K562 (cell line): ENCODE results near the gene TLDC2. TPM values are rescaled to one million over a fixed set of nuclear protein-coding genes. Genes with fewer than 3 reads are reported as not detected.

ENCODE experiments used
- ATAC-seq: fragments of 200-7000 bp; cut with Tn5 transposase; 3 replicates; pipeline ENCODE4 v1.9.1; 2020; ENCODE audit warnings: moderate library complexity
- BruUV-seq: library from RNA; stranded (reverse); fragments of 400-500 nt; replicated peaks from 2 replicates; lab custom pipeline; 2021; lab: Mats Ljungman, UMichigan
- CTCF ChIA-PET: fragments of 300-600 bp; formaldehyde crosslinking; extraction: SDS; loops from one replicate; lab custom pipeline; 2021; ENCODE audit warnings: low intra/inter-chr PET ratio; lab: Yijun Ruan, JAX
- POLR2A ChIA-PET: fragments of 300-600, 350-650 bp; sonication (Branson Sonifier 250); formaldehyde crosslinking; extraction: SDS; loops from one replicate; lab custom pipeline; 2021; ENCODE audit warnings: antibody characterized with exemption, inconsistent platforms; lab: Yijun Ruan, JAX
- DNase-seq, 4 experiments: peaks; one replicate each; pipeline versions ENCODE4 v3.0.0 to v3.0.0-alpha.2; 2011 to 2018; ENCODE audit warnings: low spot score in 3 of 4, mixed read lengths in 3 of 4; ENCODE audit errors: extremely low read depth in 1 of 4
- FAIRE-seq: peaks from 2 replicates; lab custom pipeline; 2011; peaks lifted over from hg19 to GRCh38; lab: Jason Lieb, UNC
- H2AFZ ChIP-seq: 2 replicates; pipeline ENCODE4 v1.6.0; 2011; ENCODE audit warnings: low read depth, low read length, control low read depth, inconsistent platforms
- H3K27ac ChIP-seq: fragments of 200-600 bp; 3 replicates; pipeline ENCODE4 v1.8.0; 2011; ENCODE audit warnings: low read depth, mild to moderate bottlenecking, control low read depth, inconsistent platforms, low read length, moderate library complexity, mixed read lengths; ENCODE audit errors: extremely low read depth
- H3K27me3 ChIP-seq, 2 experiments: fragments of 300-600 bp in 1 of 2; 2 replicates in 1 of 2; 3 replicates in 1 of 2; pipeline versions ENCODE4 v1.6.0 to v1.8.0; 2011; ENCODE audit warnings: inconsistent platforms in 2 of 2, low read length in 2 of 2, mild to moderate bottlenecking in 1 of 2, mixed read lengths in 1 of 2, moderate library complexity in 1 of 2; ENCODE audit not compliant: control insufficient read depth in 2 of 2, insufficient read depth in 2 of 2
- H3K36me3 ChIP-seq: fragments of 300-600 bp; 3 replicates; pipeline ENCODE4 v1.8.0; 2011; ENCODE audit warnings: mild to moderate bottlenecking, low read length, inconsistent platforms; ENCODE audit not compliant: control insufficient read depth, insufficient read depth
- H3K4me1 ChIP-seq, 2 experiments: fragments of 200-600 bp in 1 of 2; replicated peaks in 1 of 2; 2 replicates in 1 of 2; 3 replicates in 1 of 2; pipeline versions ENCODE4 v1.5.1 to v1.8.0; 2011; ENCODE audit warnings: inconsistent platforms in 2 of 2, low read length in 2 of 2, mild to moderate bottlenecking in 1 of 2, mixed read lengths in 1 of 2, moderate library complexity in 1 of 2; ENCODE audit not compliant: control insufficient read depth in 2 of 2, insufficient read depth in 2 of 2
- H3K4me2 ChIP-seq: 2 replicates; pipeline ENCODE4 v1.6.1; 2011; ENCODE audit warnings: low read length, control low read depth, inconsistent platforms, mixed read lengths; ENCODE audit not compliant: insufficient read depth
- H3K4me3 ChIP-seq: fragments of 200-600 bp; sonication (generic), shearing (Covaris generic); 2 replicates; pipeline ENCODE4 v1.5.1; 2016; ENCODE audit warnings: control low read depth, inconsistent platforms
- H3K79me2 ChIP-seq: fragments of 200-600 bp; 3 replicates; pipeline ENCODE4 v1.8.0; 2011; ENCODE audit warnings: low read length, inconsistent platforms; ENCODE audit not compliant: control insufficient read depth, insufficient read depth
- H3K9ac ChIP-seq, 2 experiments: 2 replicates each; pipeline versions ENCODE4 v1.6.0 to v1.6.1; 2011; ENCODE audit warnings: low read depth in 2 of 2, low read length in 2 of 2, control low read depth in 1 of 2, inconsistent platforms in 1 of 2, mild to moderate bottlenecking in 1 of 2, mixed read lengths in 1 of 2; ENCODE audit not compliant: insufficient read depth in 1 of 2
- H3K9me1 ChIP-seq: one replicate; pipeline ENCODE4 v1.6.0; 2011; ENCODE audit warnings: inconsistent platforms, mild to moderate bottlenecking, low read length, moderate library complexity; ENCODE audit not compliant: control insufficient read depth, insufficient read depth
- H3K9me3 ChIP-seq: replicated peaks from 2 replicates; pipeline ENCODE4 v1.5.1; 2011; ENCODE audit warnings: low read depth, low read length, inconsistent platforms; ENCODE audit not compliant: control insufficient read depth, insufficient read depth
- H4K20me1 ChIP-seq: replicated peaks from 2 replicates; pipeline ENCODE4 v1.6.1; 2011; ENCODE audit warnings: low read length, inconsistent platforms, mixed read lengths; ENCODE audit not compliant: control insufficient read depth, insufficient read depth
- ASH1L ChIP-seq: fragments of 450-650 bp; IDR thresholded peaks from 2 replicates; pipeline ENCODE4 v1.6.1; 2018; ENCODE audit warnings: borderline replicate concordance, mild to moderate bottlenecking, low read depth; ENCODE audit not compliant: partially characterized antibody
- BRCA1 ChIP-seq, 2 experiments: fragments of 450-650 bp in 1 of 2; sonication (generic) in 1 of 2; formaldehyde crosslinking in 1 of 2; IDR thresholded peaks; 2 replicates each; pipeline versions ENCODE4 v1.5.0 to v1.6.1; 2017 to 2020; ENCODE audit warnings: mild to moderate bottlenecking in 1 of 2, missing genetic modification reagents in 1 of 2
- CBX5 ChIP-seq: IDR thresholded peaks from 2 replicates; pipeline ENCODE4 v1.6.1; 2014; ENCODE audit warnings: low read depth, borderline replicate concordance
- EHMT2 ChIP-seq: fragments of 450-650 bp; IDR thresholded peaks from 2 replicates; pipeline ENCODE4 v1.6.1; 2018; ENCODE audit warnings: antibody characterized with exemption
- EP400 ChIP-seq: fragments of 450-650 bp; IDR thresholded peaks from 2 replicates; pipeline ENCODE4 v1.6.1; 2017; ENCODE audit warnings: antibody characterized with exemption, mild to moderate bottlenecking, moderate library complexity
- HEY1 ChIP-seq: fragments of 250-450 bp; sonication (Bioruptor Pico); IDR thresholded peaks from 2 replicates; pipeline ENCODE4 v1.5.0; 2020; ENCODE audit warnings: mild to moderate bottlenecking, moderate library complexity, borderline replicate concordance
- HNRNPK ChIP-seq: fragments of 200-400 bp; formaldehyde crosslinking; IDR thresholded peaks from one replicate; pipeline ENCODE4 v1.6.1; 2018; ENCODE audit warnings: mild to moderate bottlenecking, low read depth, low read length; ENCODE audit not compliant: poor library complexity, severe bottlenecking
- KLF13 ChIP-seq: fragments of 450-650 bp; IDR thresholded peaks from 2 replicates; pipeline ENCODE4 v1.6.1; 2016; ENCODE audit warnings: missing genetic modification characterization, low read depth, mild to moderate bottlenecking, missing compliant biosample characterization, moderate library complexity, borderline replicate concordance
- KLF6 ChIP-seq: fragments of 250-450 bp; sonication (Bioruptor Pico); IDR thresholded peaks from 2 replicates; pipeline ENCODE4 v1.4.0; 2020; ENCODE audit warnings: mild to moderate bottlenecking, moderate library complexity, borderline replicate concordance
- NCOA1 ChIP-seq: fragments of 450-650 bp; IDR thresholded peaks from 2 replicates; pipeline ENCODE4 v1.6.1; 2016; ENCODE audit warnings: low read depth
- PTBP1 ChIP-seq: fragments of 200-400 bp; formaldehyde crosslinking; IDR thresholded peaks from 2 replicates; pipeline ENCODE4 v1.6.1; 2017; ENCODE audit warnings: low read depth, low read length
- SMAD1 ChIP-seq: fragments of 150-350 bp; IDR thresholded peaks from 2 replicates; pipeline ENCODE4 v1.6.1; 2014; ENCODE audit warnings: low read length, low read depth; ENCODE audit not compliant: partially characterized antibody
- TAF15 ChIP-seq: fragments of 200-400 bp; formaldehyde crosslinking; IDR thresholded peaks from 2 replicates; pipeline ENCODE4 v1.6.1; 2017; ENCODE audit warnings: mild to moderate bottlenecking, low read depth, low read length, moderate library complexity
- ZNF354B ChIP-seq: fragments of 250-450 bp; sonication (Bioruptor Pico); IDR thresholded peaks from 2 replicates; pipeline ENCODE4 v1.4.0; 2020
- WGBS: fragments of 100-300 bp; shearing (Covaris generic); methylation state at CpG from one replicate; pipeline ENCODE4 v1.1.6; 2016; ENCODE audit warnings: low coverage, mixed read lengths; ENCODE audit not compliant: insufficient coverage; ENCODE audit errors: missing lambda C conversion rate; 5-methylcytosine and 5-hydroxymethylcytosine counted together
- in situ Hi-C: fragments of 300-500 bp; cut with MboI; formaldehyde crosslinking; loops from 4 replicates; pipeline ENCODE4 v1.15.0; 2018; ENCODE audit warnings: inconsistent platforms, mixed read lengths
- intact Hi-C: fragments of 100-400 bp; cut with micrococcal nuclease; formaldehyde crosslinking; loops from 2 replicates; pipeline ENCODE4 v1.14.2; 2022
- polyA plus RNA-seq, 8 experiments: library from polyadenylated mRNA; depleted of rRNA in 4 of 8; stranded (reverse) in 5 of 8; unstranded in 3 of 8; fragments of >200 nt; fragmentation: Nextera tagmentation in 2 of 8; fragmentation: Illumina TruSeq in 1 of 8; extraction: Ambion mirVana in 2 of 8; extraction: Trizol in 1 of 8; gene quantifications; 2 replicates each; pipeline versions ENCODE4 v1.2.1 to v1.2.3, GENCODE V29; 2011 to 2014; ENCODE audit warnings: inconsistent platforms in 1 of 8, missing spikeins in 1 of 8
- total RNA-seq, 7 experiments: library from RNA; depleted of rRNA in 6 of 7; stranded (reverse); fragments of >200 nt in 6 of 7; fragmentation: Illumina TruSeq in 2 of 7; extraction: Trizol in 2 of 7; gene quantifications; 2 replicates each; pipeline versions ENCODE4 v1.2.1 to v1.2.3, GENCODE V29; 2011 to 2021; ENCODE audit warnings: low replicate concordance in 1 of 7
- TF ChIP-seq, protein P1 (sequence below): sonication (generic); formaldehyde crosslinking; IDR thresholded peaks from 2 replicates; pipeline ENCODE4 v1.8.0; 2022; ENCODE audit warnings: mild to moderate bottlenecking, low read depth, missing genetic modification reagents
- TF ChIP-seq, protein P2 (sequence below): sonication (generic); formaldehyde crosslinking; IDR thresholded peaks from 2 replicates; pipeline ENCODE4 v1.8.0; 2022; ENCODE audit warnings: missing genetic modification reagents, mild to moderate bottlenecking, borderline replicate concordance
- TF ChIP-seq, protein P3 (sequence below): IDR thresholded peaks from 3 replicates; pipeline ENCODE4 v1.6.1; 2011; ENCODE audit warnings: borderline replicate concordance, mild to moderate bottlenecking; ENCODE audit not compliant: insufficient read length, insufficient read depth

The TLDC2 gene
- total and polyA plus RNA-seq, 9 of the 15 experiments (the other 6 are each of a cell fraction or from before 2014, with no cell fraction given), result not detected

DNA sequence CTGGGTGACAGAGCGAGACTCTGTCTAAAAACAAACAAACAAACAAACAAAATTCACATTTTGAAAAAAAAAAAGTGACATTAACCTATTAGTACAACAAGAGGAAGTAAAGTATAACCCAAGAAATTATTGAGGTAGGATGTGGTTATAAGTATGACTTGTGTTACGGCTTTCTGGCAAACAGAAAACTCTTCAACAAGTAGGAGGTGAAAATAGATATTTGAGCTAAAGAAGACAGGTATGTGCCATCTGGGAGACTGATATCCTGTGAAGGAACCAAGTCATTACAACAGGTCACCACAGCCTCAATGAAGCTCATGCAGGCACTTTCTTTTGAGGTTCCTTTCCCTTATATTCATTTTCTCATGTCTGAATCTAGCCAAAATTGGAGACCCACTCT lies 28.8 kb downstream of the TLDC2 start:
- no peak for TF ChIP-seq KLF6 (CRISPR knock-in tag)
- TF ChIP-seq, protein P1, sequence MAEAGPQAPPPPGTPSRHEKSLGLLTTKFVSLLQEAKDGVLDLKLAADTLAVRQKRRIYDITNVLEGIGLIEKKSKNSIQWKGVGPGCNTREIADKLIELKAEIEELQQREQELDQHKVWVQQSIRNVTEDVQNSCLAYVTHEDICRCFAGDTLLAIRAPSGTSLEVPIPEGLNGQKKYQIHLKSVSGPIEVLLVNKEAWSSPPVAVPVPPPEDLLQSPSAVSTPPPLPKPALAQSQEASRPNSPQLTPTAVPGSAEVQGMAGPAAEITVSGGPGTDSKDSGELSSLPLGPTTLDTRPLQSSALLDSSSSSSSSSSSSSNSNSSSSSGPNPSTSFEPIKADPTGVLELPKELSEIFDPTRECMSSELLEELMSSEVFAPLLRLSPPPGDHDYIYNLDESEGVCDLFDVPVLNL (CRISPR knock-in tag), result no peak
- no peak for TF ChIP-seq NCOA1
- no peak for TF ChIP-seq HEY1
- TF ChIP-seq BRCA1 (IDR thresholded peaks at IDR 0.05), result no peak
- no peak for TF ChIP-seq BRCA1 (CRISPR knock-in tag; IDR thresholded peaks at IDR 0.05)
- TF ChIP-seq EHMT2, result no peak
- TF ChIP-seq, protein P2, sequence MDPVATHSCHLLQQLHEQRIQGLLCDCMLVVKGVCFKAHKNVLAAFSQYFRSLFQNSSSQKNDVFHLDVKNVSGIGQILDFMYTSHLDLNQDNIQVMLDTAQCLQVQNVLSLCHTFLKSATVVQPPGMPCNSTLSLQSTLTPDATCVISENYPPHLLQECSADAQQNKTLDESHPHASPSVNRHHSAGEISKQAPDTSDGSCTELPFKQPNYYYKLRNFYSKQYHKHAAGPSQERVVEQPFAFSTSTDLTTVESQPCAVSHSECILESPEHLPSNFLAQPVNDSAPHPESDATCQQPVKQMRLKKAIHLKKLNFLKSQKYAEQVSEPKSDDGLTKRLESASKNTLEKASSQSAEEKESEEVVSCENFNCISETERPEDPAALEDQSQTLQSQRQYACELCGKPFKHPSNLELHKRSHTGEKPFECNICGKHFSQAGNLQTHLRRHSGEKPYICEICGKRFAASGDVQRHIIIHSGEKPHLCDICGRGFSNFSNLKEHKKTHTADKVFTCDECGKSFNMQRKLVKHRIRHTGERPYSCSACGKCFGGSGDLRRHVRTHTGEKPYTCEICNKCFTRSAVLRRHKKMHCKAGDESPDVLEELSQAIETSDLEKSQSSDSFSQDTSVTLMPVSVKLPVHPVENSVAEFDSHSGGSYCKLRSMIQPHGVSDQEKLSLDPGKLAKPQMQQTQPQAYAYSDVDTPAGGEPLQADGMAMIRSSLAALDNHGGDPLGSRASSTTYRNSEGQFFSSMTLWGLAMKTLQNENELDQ (CRISPR knock-in tag), result no peak
- TF ChIP-seq CBX5, result no peak
- TF ChIP-seq KLF13 (tag), result no peak
- no peak for TF ChIP-seq ZNF354B (CRISPR knock-in tag)
- TF ChIP-seq EP400, result no peak
- no peak for TF ChIP-seq ASH1L
- TF ChIP-seq SMAD1, result no peak
- TF ChIP-seq, protein P3, sequence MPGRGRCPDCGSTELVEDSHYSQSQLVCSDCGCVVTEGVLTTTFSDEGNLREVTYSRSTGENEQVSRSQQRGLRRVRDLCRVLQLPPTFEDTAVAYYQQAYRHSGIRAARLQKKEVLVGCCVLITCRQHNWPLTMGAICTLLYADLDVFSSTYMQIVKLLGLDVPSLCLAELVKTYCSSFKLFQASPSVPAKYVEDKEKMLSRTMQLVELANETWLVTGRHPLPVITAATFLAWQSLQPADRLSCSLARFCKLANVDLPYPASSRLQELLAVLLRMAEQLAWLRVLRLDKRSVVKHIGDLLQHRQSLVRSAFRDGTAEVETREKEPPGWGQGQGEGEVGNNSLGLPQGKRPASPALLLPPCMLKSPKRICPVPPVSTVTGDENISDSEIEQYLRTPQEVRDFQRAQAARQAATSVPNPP, result no peak
- TF ChIP-seq TAF15, result no peak
- TF ChIP-seq PTBP1, result no peak
- no peak for TF ChIP-seq HNRNPK
- TF ChIP-seq, all 486 proteins: peak for 0
- H3K27me3 ChIP-seq, result no peaks in the 10 kb centered on the region
- H4K20me1 ChIP-seq, result no peaks in the 10 kb centered on the region
- no peaks in the 10 kb centered on the region for H3K4me1 ChIP-seq
- H3K4me3 ChIP-seq, result no peak overlapping the region
- H3K9ac ChIP-seq, result no peak overlapping the region
- H3K79me2 ChIP-seq, result no peaks in the 10 kb centered on the region
- FAIRE-seq, result no peak
- no peak overlapping the region for H3K27ac ChIP-seq
- no peak for DNase-seq
- intact Hi-C loops (no loop called here), in situ Hi-C loops (no loop called here)
- ChIA-PET CTCF (no interaction called here), POLR2A (interaction anchor here (1.3 kb wide), 1 partner anchor 15 kb away, joined by 4 read pairs; no protein-coding TSS in a partner anchor)
- peaks cover 3% of the 10 kb centered on the region; the same call in 2 of the 3 replicates for H3K36me3 ChIP-seq
- H3K9me3 ChIP-seq, result no peaks in the 10 kb centered on the region
- 91% methylated on average over 2 of the region's 2 CpGs for WGBS
- no peak overlapping the region for H2AFZ ChIP-seq
- no TSS peak for BruUV-seq
- no peak overlapping the region for H3K4me2 ChIP-seq
- no peaks in the 10 kb centered on the region for H3K9me1 ChIP-seq
- no peak for ATAC-seq
